BLaER1 (cell line): ENCODE measurements around the gene ACSS1.

Experiments used
- H3K27ac ChIP-seq: shearing (Covaris generic); formaldehyde crosslinking; 2 replicates; pipeline ENCODE4 v1.8.1; 2022
- H3K27me3 ChIP-seq: shearing (Covaris generic); formaldehyde crosslinking; 2 replicates; pipeline ENCODE4 v1.8.1; 2022
- H3K36me3 ChIP-seq: shearing (Covaris generic); formaldehyde crosslinking; 2 replicates; pipeline ENCODE4 v1.8.1; 2022
- H3K4me1 ChIP-seq: shearing (Covaris generic); formaldehyde crosslinking; 2 replicates; pipeline ENCODE4 v1.8.1; 2022
- H3K4me2 ChIP-seq: shearing (Covaris generic); formaldehyde crosslinking; 2 replicates; pipeline ENCODE4 v1.8.1; 2022
- H3K4me3 ChIP-seq: shearing (Covaris generic); formaldehyde crosslinking; 2 replicates; pipeline ENCODE4 v1.8.1; 2022
- H3K9ac ChIP-seq: shearing (Covaris generic); formaldehyde crosslinking; 2 replicates; pipeline ENCODE4 v1.8.1; 2022
- H3K9me3 ChIP-seq: shearing (Covaris generic); formaldehyde crosslinking; 2 replicates; pipeline ENCODE4 v1.8.1; 2022
- H4K20me1 ChIP-seq: shearing (Covaris generic); formaldehyde crosslinking; 2 replicates; pipeline ENCODE4 v1.8.1; 2022
- Cebpa-rat ChIP-seq: shearing (Covaris generic); IDR thresholded peaks from 2 replicates; pipeline ENCODE4 v1.8.1; 2022

The ACSS1 gene

GRCh38 chr20:25079171-25079570 is 21.2 kb upstream of the ACSS1 start:
- Histone ChIP-seq H3K27me3 (peaks cover 5% of the 10 kb centered on the region), H3K4me2 (no peak overlapping the region), H3K4me3 (no peak overlapping the region), H3K9me3 (peaks cover 33% of the 10 kb centered on the region), H3K4me1 (no peaks in the 10 kb centered on the region), H3K27ac (no peak overlapping the region), H4K20me1 (no peaks in the 10 kb centered on the region), H3K9ac (no peak overlapping the region), H3K36me3 (0 out of 2 replicates have a peak, but pooled peaks cover 2% of the 10 kb centered on the region)
- no peak for TF ChIP-seq Cebpa-rat

GRCh38 chr20:25078662-25079061 is 20.7 kb upstream of the ACSS1 start:
- no peak overlapping the region for H3K9ac ChIP-seq
- peaks cover 28% of the 10 kb centered on the region for H3K9me3 ChIP-seq
- no peaks in the 10 kb centered on the region for H4K20me1 ChIP-seq
- no peaks in the 10 kb centered on the region for H3K36me3 ChIP-seq
- TF ChIP-seq Cebpa-rat, result no peak
- H3K27me3 ChIP-seq, result peaks cover 5% of the 10 kb centered on the region
- H3K4me2 ChIP-seq, result no peak overlapping the region
- H3K4me1 ChIP-seq, result no peaks in the 10 kb centered on the region
- H3K27ac ChIP-seq, result no peak overlapping the region
- no peak overlapping the region for H3K4me3 ChIP-seq

- H3K4me1 ChIP-seq, result no peaks in the 10 kb centered on the region
- H3K27ac ChIP-seq, result no peak overlapping the region
- H3K9ac ChIP-seq, result no peak overlapping the region
- no peak overlapping the region for H3K4me3 ChIP-seq
- peaks cover 5% of the 10 kb centered on the region for H3K27me3 ChIP-seq
- H3K4me2 ChIP-seq, result no peak overlapping the region
- no peaks in the 10 kb centered on the region for H3K36me3 ChIP-seq
- H3K9me3 ChIP-seq, result peaks cover 18% of the 10 kb centered on the region
- no peaks in the 10 kb centered on the region for H4K20me1 ChIP-seq
- no peak for TF ChIP-seq Cebpa-rat
Measured at GRCh38 chr20:25077610-25078169, 19.8 kb upstream of the ACSS1 start.

- Histone ChIP-seq H3K9me3 (peaks cover 12% of the 10 kb centered on the region), H4K20me1 (no peaks in the 10 kb centered on the region), H3K4me2 (no peak overlapping the region), H3K36me3 (no peaks in the 10 kb centered on the region), H3K4me3 (no peak overlapping the region), H3K9ac (no peak overlapping the region), H3K27me3 (peaks cover 5% of the 10 kb centered on the region), H3K4me1 (no peaks in the 10 kb centered on the region), H3K27ac (no peak overlapping the region)
- TF ChIP-seq Cebpa-rat, result no peak
Measured at GRCh38 chr20:25076731-25077609, 19.0 kb upstream of the ACSS1 start.

GRCh38 chr20:25076201-25076600 is 18.3 kb upstream of the ACSS1 start:
- Histone ChIP-seq H4K20me1 (no peaks in the 10 kb centered on the region), H3K4me2 (no peak overlapping the region), H3K4me1 (no peaks in the 10 kb centered on the region), H3K9ac (no peak overlapping the region), H3K36me3 (no peaks in the 10 kb centered on the region), H3K27ac (no peak overlapping the region), H3K9me3 (peaks cover 5% of the 10 kb centered on the region), H3K4me3 (no peak overlapping the region), H3K27me3 (peaks cover 5% of the 10 kb centered on the region)
- no peak for TF ChIP-seq Cebpa-rat

GRCh38 chr20:25073544-25073943 is 15.6 kb upstream of the ACSS1 start:
- Histone ChIP-seq H3K27me3 (peaks cover 5% of the 10 kb centered on the region), H3K4me2 (no peak overlapping the region), H3K9ac (no peak overlapping the region), H3K36me3 (no peaks in the 10 kb centered on the region), H3K27ac (no peak overlapping the region), H3K9me3 (no peaks in the 10 kb centered on the region), H3K4me1 (no peaks in the 10 kb centered on the region), H3K4me3 (no peak overlapping the region), H4K20me1 (no peaks in the 10 kb centered on the region)
- no peak for TF ChIP-seq Cebpa-rat

- Histone ChIP-seq H3K36me3 (no peaks in the 10 kb centered on the region), H3K27ac (no peak overlapping the region), H4K20me1 (no peaks in the 10 kb centered on the region), H3K4me2 (no peak overlapping the region), H3K4me1 (no peaks in the 10 kb centered on the region), H3K9me3 (no peaks in the 10 kb centered on the region), H3K27me3 (no peaks in the 10 kb centered on the region), H3K9ac (no peak overlapping the region), H3K4me3 (no peak overlapping the region)
- TF ChIP-seq Cebpa-rat, result no peak
Measured at GRCh38 chr20:25072226-25072811, 14.4 kb upstream of the ACSS1 start.

- Histone ChIP-seq H3K4me3 (no peak overlapping the region), H4K20me1 (no peaks in the 10 kb centered on the region), H3K27ac (no peak overlapping the region), H3K36me3 (no peaks in the 10 kb centered on the region), H3K4me1 (no peaks in the 10 kb centered on the region), H3K9me3 (no peaks in the 10 kb centered on the region), H3K27me3 (no peaks in the 10 kb centered on the region), H3K4me2 (no peak overlapping the region), H3K9ac (no peak overlapping the region)
- TF ChIP-seq Cebpa-rat, result no peak
Measured at GRCh38 chr20:25071734-25072133, 13.8 kb upstream of the ACSS1 start.

GRCh38 chr20:25070821-25071473 is 13.0 kb upstream of the ACSS1 start:
- H3K9ac ChIP-seq, result no peak overlapping the region
- no peaks in the 10 kb centered on the region for H3K4me1 ChIP-seq
- H3K27me3 ChIP-seq, result no peaks in the 10 kb centered on the region
- no peak overlapping the region for H3K4me2 ChIP-seq
- TF ChIP-seq Cebpa-rat, result no peak
- H3K36me3 ChIP-seq, result no peaks in the 10 kb centered on the region
- no peaks in the 10 kb centered on the region for H4K20me1 ChIP-seq
- no peak overlapping the region for H3K27ac ChIP-seq
- no peak overlapping the region for H3K4me3 ChIP-seq
- no peaks in the 10 kb centered on the region for H3K9me3 ChIP-seq
